ENCODE results near the gene RBFOX2. TPM values are rescaled to one million over a fixed set of nuclear protein-coding genes. Genes with fewer than 3 reads are reported as not detected.

The RBFOX2 gene
- total and polyA plus RNA-seq, 2 of the 8 experiments (the other 6 are each of a cell fraction or from before 2014, with no cell fraction given) = 121 to 122 TPM

GRCh38 chr22:35721960-35722359, 306.7 kb downstream of the RBFOX2 start:
- Histone ChIP-seq H2BK120ac (replicated peaks; ENCODE audit: low read depth, low read length) (no peak overlapping the region), H3K9ac (replicated peaks in 1 of 4; ENCODE audit: extremely low read depth in 1 of 4, low read depth in 3 of 4, low read length in 3 of 4) (no peak overlapping the region), H3K14ac (ENCODE audit: insufficient read length) (no peak overlapping the region), H3K18ac (ENCODE audit: extremely low read depth, low read length) (no peak overlapping the region), H3K23me2 (ENCODE audit: low read depth, low read length) (no peaks in the 10 kb centered on the region), H4K8ac (ENCODE audit: extremely low read depth, insufficient read depth, low read length) (no peak overlapping the region), H3K27me3 (replicated peaks in 1 of 4; ENCODE audit: control insufficient read depth in 3 of 4, extremely low read depth in 1 of 4, insufficient read depth in 3 of 4, low read length in 3 of 4) (no peaks in the 10 kb centered on the region), H2BK5ac (ENCODE audit: low read depth, low read length) (no peak overlapping the region), H3K36me3 (ENCODE audit: control insufficient read depth in 2 of 4, insufficient read depth in 4 of 4, low read length in 3 of 4) (no peaks in the 10 kb centered on the region), H2AK5ac (ENCODE audit: low read depth, low read length) (no peak overlapping the region), H3K56ac (replicated peaks; ENCODE audit: insufficient read length, low read depth, low read length) (no peak overlapping the region), H3K79me2 (ENCODE audit: control insufficient read depth in 1 of 2, insufficient read depth in 2 of 2, low read length in 2 of 2) (no peaks in the 10 kb centered on the region), H4K20me1 (replicated peaks in 1 of 2; ENCODE audit: control insufficient read depth in 1 of 2, insufficient read depth in 2 of 2, low read length in 2 of 2) (no peaks in the 10 kb centered on the region), H3K23ac (ENCODE audit: insufficient read length) (no peak overlapping the region), H3K4ac (replicated peaks; ENCODE audit: insufficient read length, low read depth, low read length) (no peak overlapping the region), H3K79me1 (ENCODE audit: low read depth, low read length) (no peaks in the 10 kb centered on the region), H2BK15ac (ENCODE audit: low read length) (no peak overlapping the region), H3K4me2 (ENCODE audit: insufficient read depth in 1 of 2, low read depth in 2 of 2, low read length in 2 of 2) (no peak overlapping the region), H3K4me1 (replicated peaks in 1 of 4; ENCODE audit: control insufficient read depth in 3 of 4, insufficient read depth in 4 of 4, low read length in 3 of 4) (no peaks in the 10 kb centered on the region), H4K5ac (ENCODE audit: insufficient read length, low read depth, low read length) (no peak overlapping the region), H3K9me3 (ENCODE audit: insufficient read depth in 2 of 2, low read depth in 1 of 2, low read length in 1 of 2) (no peaks in the 10 kb centered on the region; a peak in 1 of 4 replicates), H2AFZ (ENCODE audit: low read length) (no peak overlapping the region), H3K27ac (ENCODE audit: low read depth, low read length) (no peak overlapping the region), H3K4me3 (ENCODE audit: extremely low read depth in 1 of 4, insufficient read depth in 2 of 4, low read depth in 3 of 4, low read length in 4 of 4) (no peak overlapping the region), H2BK12ac (ENCODE audit: low read depth, low read length) (no peak overlapping the region), H2BK20ac (ENCODE audit: low read length) (no peak overlapping the region), H4K91ac (replicated peaks; ENCODE audit: insufficient read length, low read length) (no peak overlapping the region)
- ChIA-PET CTCF (ENCODE audit: partially characterized antibody) (interaction anchor here (0.8 to 1.4 kb wide), 3 partner anchors 18 to 403 kb away, joined by 3 to 4 read pairs (median 4); no protein-coding TSS in a partner anchor), POLR2A (ENCODE audit: partially characterized antibody) (no interaction called here)
- DNase-seq (ENCODE audit: low read depth in 1 of 2, low spot score in 2 of 2) (no peak), FAIRE-seq (no peak)
- 82% methylated on average over 4 of the region's 4 CpGs; no CpG with 5 or more reads in 1 of the 2 experiments for WGBS, 2 experiments (ENCODE audit: extremely low coverage in 1 of 2, insufficient coverage in 1 of 2, insufficient read length in 1 of 2, insufficient replicate concordance in 2 of 2, low coverage in 1 of 2, low lambda C conversion rate in 2 of 2, missing lambda C conversion rate in 1 of 2)
- TF ChIP-seq YY1 (IDR thresholded peaks at IDR 0.05; ENCODE audit: low read depth, low read length) = no peak
- no peak for TF ChIP-seq MAFK (IDR thresholded peaks at IDR 0.05; ENCODE audit: low read depth, low read length)

Data from H1 (cell line).